GM21360 (cell line): ENCODE results near the gene SIDT1.
"Not testable (repeated sequence)": the region's sequence is repeated elsewhere in the genome, so short reads cannot be mapped to it uniquely, and the experiment has no call there.

Source experiments
- ATAC-seq: cut with Tn5 transposase; IDR thresholded peaks from one replicate; pipeline ENCODE4 v1.9.1; 2021; ENCODE audit warnings: mild to moderate bottlenecking, moderate library complexity; ENCODE audit not compliant: unreplicated experiment

Gene SIDT1

DNA sequence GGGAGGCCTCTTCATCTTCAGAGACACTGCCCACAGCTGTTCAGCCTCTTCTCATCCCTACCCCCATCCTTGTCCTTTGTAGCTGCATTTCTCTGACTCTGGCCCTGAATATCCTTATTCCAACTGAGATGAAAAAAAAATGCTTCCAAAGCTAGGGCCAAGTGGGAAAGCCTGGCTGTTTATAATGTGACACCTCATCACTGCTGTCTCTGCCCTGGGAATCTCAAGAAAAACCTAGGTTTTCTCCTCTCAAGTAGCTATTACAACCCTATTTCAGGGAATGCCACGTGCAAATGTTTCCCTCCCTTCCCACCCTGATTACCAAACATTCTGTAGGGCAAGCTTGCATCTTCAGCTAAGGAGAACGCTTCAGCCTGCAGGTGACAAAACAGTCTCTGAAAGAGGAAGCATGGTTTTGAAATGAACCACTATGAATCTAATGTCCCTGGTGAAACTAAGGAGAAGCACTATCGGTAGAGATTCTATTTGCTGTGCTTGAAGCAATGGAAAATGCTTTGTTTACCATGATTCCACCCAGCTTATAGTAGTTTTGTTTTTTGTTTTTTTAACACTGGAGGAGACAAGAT, 98.7 kb downstream of the SIDT1 start:
- no peak for ATAC-seq

DNA sequence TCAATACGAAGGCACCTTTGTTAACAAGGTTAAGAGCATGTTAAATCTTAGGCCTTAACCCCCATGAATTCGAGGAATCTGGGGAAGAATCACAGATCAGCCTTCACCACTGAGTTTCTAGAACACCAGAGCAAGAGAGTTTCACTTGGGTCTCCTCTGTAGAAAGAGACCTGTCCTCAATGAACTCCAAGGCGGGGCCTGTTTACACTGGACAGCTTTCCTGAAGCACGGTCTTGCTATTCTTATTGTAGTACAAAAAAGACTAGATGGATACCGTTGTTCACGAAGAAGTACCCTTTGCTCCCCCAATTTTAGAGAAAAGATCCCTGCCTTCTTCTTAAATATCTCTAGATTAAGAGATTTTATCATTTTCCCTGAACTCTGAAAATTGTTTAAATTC, 99.2 kb downstream of the SIDT1 start:
- no peak for ATAC-seq

DNA sequence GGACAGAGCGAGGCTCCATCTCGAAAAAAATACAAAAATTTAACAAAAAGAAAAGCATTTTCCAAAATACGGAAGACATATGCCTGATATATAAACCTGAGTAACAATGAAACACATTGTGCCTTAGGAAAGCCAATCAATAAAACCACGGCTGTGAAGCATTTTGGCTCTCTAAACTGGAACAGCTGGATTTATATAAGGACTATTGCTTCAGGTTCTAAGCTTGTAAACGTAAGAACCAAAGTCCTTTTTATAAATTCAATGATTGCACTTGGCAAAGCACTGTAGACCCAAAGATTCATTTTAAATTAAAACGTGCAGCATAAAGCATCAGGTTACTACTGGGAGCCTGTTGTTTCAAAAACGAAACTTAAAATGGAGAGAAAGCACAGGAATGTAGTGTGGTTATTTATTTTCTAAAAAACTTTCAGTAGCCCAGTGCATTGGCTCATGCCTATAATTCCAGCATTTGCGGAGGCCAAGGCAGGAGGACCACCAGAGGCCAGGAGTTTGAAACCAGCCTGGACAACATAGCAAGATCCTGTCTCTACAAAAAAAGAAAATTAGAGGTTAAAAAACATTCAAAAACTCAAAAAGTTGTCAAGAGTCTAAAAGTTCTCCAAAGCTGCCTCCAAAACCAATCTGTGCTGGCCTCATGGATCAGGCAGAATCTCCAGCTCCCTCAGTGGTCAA, 102.6 kb downstream of the SIDT1 start:
- no peak for ATAC-seq

DNA sequence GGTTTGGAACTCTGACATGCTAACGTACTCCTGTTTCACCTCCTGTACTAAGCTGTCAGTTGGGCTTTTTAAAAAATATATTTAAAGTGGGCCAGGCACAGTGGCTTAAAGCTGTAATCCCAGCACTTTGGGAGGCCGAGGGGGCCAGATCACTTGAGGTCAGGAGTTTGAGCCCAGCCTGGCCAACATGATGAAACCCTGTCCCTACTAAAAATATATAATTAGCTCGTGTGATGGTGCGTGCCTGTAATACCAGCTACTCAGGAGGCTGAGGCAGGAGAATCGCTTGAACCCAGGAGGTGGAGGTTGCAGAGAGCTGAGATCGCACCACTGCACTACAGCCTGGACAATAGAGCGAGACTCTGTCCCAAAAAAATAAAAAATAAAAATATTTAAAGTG, 103.7 kb downstream of the SIDT1 start:
- ATAC-seq, result not testable (repeated sequence)

DNA sequence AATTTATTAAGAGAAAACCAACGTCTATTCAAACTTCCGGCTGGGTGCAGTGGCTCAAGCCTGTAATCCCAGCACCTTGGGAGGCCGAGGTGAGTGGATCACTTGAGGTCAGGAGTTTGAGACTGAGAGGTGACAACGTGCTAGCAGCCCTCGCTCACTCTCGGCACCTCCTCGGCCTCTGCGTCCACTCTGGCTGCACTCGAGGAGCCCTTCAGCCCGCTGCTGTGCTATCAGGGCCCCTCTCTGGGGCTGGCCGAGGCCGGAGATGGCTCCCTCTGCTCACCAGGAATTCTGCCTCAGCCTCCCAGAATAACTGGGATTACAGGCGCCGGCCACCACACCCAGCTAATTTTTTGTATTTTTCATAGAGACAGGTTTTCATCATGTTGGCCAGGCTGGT, 105.4 kb downstream of the SIDT1 start:
- ATAC-seq, result no peak

DNA sequence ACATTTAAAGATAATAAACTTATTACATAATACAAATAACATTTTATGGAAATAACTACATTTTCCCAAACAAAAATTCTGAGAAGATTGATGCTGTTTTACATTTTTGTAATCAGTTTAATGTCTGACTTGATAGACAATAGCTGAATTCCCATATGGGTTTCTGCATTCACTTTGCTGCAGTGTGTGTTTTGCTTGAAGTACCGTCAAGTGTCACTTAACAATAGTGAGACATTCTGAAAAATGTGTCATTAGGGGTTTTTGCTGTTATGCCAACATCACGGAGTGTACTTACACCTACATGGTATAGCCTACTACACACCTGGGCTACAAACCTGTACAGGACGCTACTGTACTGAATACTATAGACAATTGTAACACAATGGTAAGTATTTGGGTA, 106.6 kb downstream of the SIDT1 start:
- no peak for ATAC-seq

DNA sequence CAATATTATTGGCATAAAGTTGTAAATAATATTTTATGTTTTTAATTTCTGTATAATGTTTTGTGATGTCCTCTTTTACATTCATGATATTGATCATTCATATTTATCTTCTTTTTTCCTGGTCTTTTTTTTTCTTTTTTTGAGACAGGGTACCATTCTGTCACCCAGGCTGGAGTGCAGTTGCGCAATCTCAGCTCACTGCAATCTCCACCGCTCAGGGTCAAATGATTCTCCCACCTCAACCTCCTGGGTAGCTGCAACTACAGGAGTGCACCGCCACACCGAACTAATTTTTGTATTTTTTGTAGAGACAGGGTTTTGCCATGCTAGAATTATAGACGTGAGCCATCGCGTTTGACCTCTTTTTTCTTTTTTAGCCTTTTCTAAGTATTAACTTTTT, 111.2 kb downstream of the SIDT1 start:
- ATAC-seq, result no peak

DNA sequence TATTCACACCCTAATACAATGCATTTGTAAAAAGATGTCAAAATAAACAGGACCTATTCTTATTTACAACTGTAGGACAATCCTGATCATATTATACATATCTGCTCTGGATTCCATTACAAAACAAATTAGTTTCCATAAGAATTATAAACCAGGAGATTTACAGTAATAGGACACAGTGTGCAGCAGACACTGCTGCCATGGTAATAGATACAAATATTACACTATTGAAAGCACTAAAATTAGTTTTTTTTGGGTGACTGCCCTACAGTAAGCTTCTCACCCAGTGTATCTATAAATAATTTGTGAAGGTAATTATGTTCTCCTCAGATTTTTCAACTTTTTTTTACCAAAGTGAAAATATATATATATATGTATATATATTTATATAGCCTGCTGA, 116.2 kb downstream of the SIDT1 start:
- no peak for ATAC-seq

DNA sequence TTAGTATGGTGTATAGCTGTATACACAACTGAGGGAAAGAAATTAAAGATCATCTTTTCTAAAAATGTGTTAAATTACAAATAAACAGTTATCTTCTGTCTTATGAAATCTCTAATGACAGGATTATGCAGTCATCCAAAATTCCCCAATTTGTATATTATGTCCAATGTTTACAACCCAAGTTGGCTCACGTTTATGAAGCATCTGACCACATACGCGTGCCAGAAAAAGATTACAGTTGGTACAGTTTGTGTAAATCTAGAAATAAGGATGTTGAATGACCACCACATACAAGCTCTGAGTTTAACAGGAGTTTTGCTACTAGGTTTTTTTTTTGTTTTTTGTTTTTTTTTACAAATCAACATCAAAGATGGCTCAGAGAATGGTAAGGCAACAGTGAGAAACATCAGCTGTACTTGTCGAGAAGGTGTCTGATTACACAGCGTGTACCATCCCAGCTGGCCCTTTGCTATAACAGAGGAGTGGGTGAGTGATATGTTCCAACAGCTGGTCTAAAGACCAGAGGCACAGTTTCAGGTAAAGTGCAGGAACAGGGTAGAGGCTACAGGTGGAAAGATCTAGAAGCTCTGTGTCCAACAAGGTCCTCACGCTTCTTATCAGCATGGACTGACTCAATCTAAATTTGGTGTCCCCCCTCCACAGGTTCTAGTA, 117.0 kb downstream of the SIDT1 start:
- ATAC-seq, result no peak

DNA sequence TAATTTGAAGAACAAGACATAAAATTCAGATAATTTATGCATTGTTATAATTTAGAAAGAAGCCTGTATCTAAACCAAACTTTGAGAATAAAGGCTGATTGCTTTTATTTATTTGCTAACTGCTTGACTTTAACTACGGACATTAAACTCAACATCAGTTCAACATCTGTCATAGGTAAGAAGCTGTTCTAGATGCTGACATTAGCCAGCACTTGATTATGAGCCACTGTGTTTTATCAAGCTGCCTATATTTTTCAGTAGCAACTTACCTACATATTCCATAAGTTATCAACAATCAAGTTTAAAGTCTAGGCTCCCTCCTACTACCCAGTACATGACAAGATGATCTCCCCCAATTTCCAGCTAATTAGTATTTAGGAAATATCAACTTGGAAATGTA, 122.0 kb downstream of the SIDT1 start:
- ATAC-seq, result no peak

DNA sequence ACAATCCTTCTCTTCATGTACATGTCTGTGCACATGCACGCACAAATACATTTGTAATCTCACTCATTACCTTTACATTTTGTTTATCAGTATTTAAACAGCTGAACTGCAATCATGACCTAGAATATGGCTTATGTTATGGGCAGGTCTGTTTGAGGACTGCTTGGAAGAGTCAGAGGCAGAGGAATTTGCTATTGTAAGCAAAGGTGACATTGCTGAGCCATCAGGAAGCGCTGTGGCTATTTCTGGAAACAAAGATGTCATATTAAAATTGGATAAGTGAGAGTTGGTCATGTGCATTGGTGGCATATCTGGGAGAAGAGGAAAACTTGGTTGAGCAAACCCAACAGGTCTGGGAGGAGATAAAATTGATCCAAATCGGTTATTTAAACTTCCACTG, 122.5 kb downstream of the SIDT1 start:
- no peak for ATAC-seq

DNA sequence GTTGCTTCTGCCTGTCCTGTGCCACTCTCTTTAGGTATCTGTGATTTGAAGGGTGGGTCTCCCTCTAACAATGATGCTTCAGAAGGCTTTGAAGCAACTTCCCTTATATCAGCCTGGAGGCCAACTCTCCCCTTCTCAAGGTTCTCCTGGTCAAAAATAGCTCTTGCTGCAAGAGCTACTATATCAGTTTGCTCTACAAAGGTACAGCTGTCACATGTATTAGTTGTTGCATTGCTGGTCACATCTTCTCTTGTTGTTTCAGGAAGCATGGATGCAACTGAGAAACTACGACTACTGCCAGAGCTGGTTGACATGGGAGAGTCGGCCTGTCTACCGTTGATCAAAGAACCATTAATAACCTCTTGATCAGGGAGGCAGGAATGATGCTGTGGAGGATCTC, 125.8 kb downstream of the SIDT1 start:
- no peak for ATAC-seq

DNA sequence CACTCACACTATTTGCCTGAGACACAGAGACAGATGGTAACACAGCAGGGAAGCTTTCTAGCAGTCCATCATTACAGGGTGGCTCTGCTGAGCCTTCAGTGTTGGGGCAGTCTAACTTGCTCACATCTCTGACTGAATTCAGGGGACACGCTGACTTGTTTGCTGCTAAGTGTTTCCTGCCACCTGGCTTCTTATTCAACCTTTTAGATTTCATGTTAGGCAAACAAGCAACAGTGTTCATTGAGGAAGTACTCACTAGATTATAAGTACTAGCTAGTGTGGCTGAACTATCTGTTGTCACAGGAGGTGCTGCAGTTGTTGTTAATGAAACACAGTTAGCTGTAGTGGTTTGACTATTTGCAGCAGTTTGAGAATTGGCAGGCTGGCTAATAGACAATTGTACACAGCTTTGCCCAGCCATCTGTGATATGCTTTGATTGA, 126.8 kb downstream of the SIDT1 start:
- no peak for ATAC-seq

DNA sequence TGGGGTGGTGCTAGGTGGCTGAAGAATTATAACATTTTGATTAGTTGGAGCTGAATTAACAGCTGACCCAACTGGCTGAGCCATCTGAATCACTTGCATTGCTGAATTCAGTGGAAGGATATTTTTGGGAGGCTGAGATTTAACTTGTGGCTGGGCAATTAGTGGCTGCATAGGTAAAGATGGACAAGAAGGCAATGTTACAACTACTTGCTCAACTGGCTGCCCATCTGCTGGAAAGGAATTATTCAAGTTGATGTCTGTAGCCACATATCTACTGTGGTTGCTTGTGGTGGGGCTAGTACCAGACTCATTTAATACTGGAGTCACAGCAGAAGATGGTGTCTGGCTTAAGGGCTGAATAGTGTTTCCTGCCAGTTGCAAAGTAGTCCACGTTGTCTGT, 127.6 kb downstream of the SIDT1 start:
- no peak for ATAC-seq

DNA sequence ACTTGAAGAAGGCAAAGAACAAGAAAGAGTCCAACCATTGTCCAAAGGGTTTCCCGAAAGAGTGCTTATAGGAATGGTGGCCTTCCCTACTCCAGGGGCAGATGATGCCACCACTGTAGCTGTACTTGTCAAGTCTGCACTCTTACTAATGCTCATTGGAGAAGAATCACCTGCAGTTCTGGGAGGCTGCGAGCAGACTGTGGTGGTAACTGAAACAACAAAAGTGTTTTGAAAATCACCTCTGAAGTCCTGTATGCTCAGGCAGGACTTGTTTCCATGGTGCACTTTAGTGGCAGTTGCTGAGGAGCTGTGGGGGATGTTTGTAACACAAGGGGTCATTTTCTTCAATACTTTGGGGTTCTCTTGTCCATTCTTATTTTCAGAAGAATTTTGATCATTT, 128.1 kb downstream of the SIDT1 start:
- ATAC-seq, result no peak

DNA sequence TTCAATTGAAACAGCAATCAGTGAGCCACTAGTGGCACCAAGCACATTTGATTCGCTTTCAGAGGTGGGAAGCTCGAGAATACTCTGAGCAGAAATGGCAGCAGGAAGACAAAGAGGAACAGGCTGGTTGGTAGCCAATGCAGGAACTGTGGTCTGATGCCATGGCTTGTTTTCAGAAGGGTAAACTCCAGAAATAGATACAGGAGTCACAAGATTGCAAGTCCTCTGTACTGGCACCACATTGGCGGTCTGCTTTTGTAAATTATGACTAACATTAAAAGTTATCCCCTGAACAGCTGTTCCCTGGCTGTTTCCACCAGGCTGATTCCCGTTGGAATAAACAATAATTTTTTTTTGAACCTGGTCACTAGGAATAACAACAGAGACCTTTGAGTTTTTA, 128.5 kb downstream of the SIDT1 start:
- ATAC-seq, result no peak

DNA sequence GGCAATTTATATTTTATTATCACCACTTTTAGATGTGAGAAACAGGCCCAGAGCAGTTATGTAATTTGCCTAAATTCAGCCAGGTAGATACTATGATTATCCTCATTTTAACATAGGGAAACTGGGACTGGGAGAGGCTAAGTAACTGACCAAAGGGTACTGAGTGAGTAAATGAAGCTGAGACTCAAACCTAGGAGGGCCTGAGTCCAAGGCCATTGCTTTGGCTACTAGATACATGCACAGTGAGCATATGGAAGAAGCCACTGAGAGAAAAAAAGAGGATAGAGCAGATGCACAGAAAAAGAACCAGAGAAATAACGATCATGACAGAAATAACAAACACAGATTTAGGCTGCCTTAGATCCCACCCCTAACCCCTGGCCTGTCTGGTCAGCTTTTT, 130.5 kb downstream of the SIDT1 start:
- no peak for ATAC-seq

DNA sequence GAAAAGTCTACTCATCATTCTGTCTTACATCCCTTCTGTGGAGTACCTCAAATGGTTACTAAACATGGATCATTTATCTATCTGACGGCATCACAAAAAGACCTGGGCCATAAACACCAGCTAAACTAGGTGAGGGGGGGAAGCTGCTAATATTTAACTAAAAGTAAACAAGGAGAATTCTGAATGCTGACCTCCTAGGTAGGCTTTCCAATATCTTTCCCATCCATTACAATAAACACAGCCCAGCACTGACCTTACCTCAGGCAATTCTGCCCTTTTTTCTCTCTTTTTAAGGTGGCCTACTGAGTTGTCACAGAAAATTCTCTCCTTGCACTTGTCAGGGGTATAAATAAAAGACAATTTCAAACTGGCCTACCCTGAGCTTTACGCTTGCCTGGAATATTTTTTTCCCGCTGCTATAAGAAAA, 131.0 kb downstream of the SIDT1 start:
- no peak for ATAC-seq

DNA sequence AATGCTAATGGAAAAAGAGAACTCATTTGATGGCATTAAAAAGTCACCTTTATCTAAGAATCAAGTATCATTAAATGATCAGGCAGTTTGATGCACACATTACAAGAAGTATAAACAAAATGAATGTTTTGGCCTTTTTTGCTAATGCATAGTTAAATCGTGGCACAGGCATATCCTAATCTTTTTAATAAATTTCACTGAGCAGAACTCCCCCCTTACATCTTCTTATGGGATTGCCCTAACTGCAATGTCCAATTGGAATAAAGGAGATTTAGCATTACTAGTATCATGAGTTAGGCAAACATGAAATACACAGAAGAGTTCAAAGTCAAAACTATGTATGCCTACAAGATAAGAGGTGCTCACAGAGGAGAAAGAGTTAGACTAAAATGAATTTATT, 131.4 kb downstream of the SIDT1 start:
- no peak for ATAC-seq

DNA sequence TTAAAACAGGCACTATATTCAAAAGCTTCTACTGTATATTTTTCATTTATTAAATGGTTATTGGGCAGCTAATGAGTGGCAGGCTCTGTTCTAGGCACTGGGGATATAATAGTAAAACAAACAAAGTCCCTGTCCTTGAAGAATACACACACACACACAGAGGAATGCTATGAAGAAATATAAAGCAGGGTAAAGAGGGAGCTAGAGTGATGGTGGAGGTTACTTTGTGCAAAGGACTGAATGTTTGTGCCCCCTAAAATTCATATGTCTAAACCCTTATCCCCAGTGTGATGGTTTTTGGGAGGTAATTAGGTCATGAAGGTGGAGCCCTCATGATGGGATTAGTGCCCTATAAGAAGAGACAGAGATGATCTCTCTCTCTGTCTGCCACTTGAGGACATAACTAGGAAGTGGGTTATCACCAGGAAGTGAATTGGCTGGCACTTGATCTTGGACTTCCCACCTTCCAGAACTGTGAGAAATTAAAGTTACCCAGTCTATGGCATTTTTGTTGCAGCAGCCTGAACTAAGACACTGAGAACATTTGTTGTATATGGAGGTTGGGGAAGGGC, 132.3 kb downstream of the SIDT1 start:
- no peak for ATAC-seq

DNA sequence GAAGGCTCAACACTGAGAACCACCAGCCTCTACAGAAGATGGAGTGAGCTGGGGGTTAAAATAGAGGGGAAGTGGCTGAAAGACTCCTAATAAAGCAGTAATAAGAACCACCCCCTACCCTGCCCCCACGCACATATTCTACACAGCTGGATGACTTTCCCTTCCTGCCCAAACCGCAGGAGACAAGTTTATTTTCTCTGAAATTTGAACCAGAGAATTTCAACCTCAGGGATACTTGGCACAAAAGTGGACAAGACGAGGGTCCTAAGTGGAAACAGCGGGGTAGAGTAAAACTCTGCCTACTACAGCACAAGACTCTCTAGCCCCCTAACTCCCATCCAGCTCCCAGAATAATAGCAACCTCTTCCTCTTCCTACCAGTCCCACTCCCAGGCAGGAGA, 135.7 kb downstream of the SIDT1 start:
- no peak for ATAC-seq

DNA sequence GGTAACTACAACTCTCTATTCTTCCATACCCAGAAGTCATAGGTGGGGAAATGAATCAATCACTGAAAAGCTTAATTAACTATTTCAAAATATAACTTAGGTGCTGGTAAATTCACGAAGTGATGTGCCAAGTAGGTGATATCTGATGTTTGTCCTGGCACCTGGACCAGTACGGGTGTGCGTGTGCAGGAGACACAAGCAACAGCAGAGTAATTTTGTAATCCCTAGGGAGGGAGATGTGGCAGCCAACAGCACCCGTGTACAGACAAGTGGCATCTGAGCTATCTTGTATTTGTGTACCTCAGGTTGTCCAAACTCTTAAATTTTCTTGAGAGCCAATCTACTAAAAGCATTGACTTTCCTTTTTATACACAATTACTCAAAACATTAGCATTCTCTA, 141.2 kb downstream of the SIDT1 start:
- ATAC-seq, result no peak
